ENCODE measurements around the gene RPL35A.

Gene RPL35A

GRCh38 chr3:197953881-197954280, 3.9 kb downstream of the RPL35A start:
- Histone ChIP-seq H3K27ac (ENCODE audit: low read depth, low read length) (no peak overlapping the region), H3K9me3 (ENCODE audit: control insufficient read depth, insufficient read depth, low read length) (no peaks in the 10 kb centered on the region), H3K4me2 (ENCODE audit: low read length) (peak overlapping the region; percentile 3), H3K79me2 (ENCODE audit: control insufficient read depth, low read length) (peaks cover 52% of the 10 kb centered on the region), H3K9me2 (replicated peaks; ENCODE audit: control insufficient read depth, low read length) (no peaks in the 10 kb centered on the region), H3K4me1 (ENCODE audit: control insufficient read depth, low read length) (peaks cover 46% of the 10 kb centered on the region), H3K4me3 (ENCODE audit: low read length) (no peak overlapping the region), H4K20me1 (ENCODE audit: control insufficient read depth, insufficient read depth, low read depth, low read length) (peaks cover 6% of the 10 kb centered on the region; the same call in 1 of the 2 replicates), H3F3A (ENCODE audit: control insufficient read depth, insufficient read depth) (peaks cover 75% of the 10 kb centered on the region), H3K27me3 (ENCODE audit: control insufficient read depth, low read length) (no peaks in the 10 kb centered on the region; the same call in 1 of the 2 replicates), H3K36me3 (ENCODE audit: control insufficient read depth, low read length) (peaks cover 82% of the 10 kb centered on the region)
- no peak for TF ChIP-seq EZH2phosphoT487 (IDR thresholded peaks at IDR 0.05; ENCODE audit: borderline replicate concordance, low read length)
- TF ChIP-seq CTCF (IDR thresholded peaks at IDR 0.05; ENCODE audit: low read depth, low read length, poor library complexity, severe bottlenecking), result no peak

- Histone ChIP-seq H3F3A (ENCODE audit: control insufficient read depth, insufficient read depth) (peaks cover 69% of the 10 kb centered on the region), H3K4me1 (ENCODE audit: control insufficient read depth, low read length) (peaks cover 52% of the 10 kb centered on the region), H3K9me2 (replicated peaks; ENCODE audit: control insufficient read depth, low read length) (no peaks in the 10 kb centered on the region), H3K36me3 (ENCODE audit: control insufficient read depth, low read length) (peaks cover 72% of the 10 kb centered on the region), H3K9me3 (ENCODE audit: control insufficient read depth, insufficient read depth, low read length) (no peaks in the 10 kb centered on the region), H3K79me2 (ENCODE audit: control insufficient read depth, low read length) (peaks cover 48% of the 10 kb centered on the region), H3K27ac (ENCODE audit: low read depth, low read length) (no peak overlapping the region; the same call in 1 of the 2 replicates), H4K20me1 (ENCODE audit: control insufficient read depth, insufficient read depth, low read depth, low read length) (0 out of 2 replicates have a peak, but pooled peaks cover 3% of the 10 kb centered on the region), H3K27me3 (ENCODE audit: control insufficient read depth, low read length) (no peaks in the 10 kb centered on the region), H3K4me2 (ENCODE audit: low read length) (no peak overlapping the region), H3K4me3 (ENCODE audit: low read length) (no peak overlapping the region)
- TF ChIP-seq EZH2phosphoT487 (IDR thresholded peaks at IDR 0.05; ENCODE audit: borderline replicate concordance, low read length), result no peak
- TF ChIP-seq CTCF (IDR thresholded peaks at IDR 0.05; ENCODE audit: low read depth, low read length, poor library complexity, severe bottlenecking), result no peak
These were observed 6.0 kb downstream of the RPL35A start for GRCh38 chr3:197955892-197956477.

- Histone ChIP-seq H3F3A (ENCODE audit: control insufficient read depth, insufficient read depth) (peaks cover 63% of the 10 kb centered on the region), H3K9me2 (replicated peaks; ENCODE audit: control insufficient read depth, low read length) (no peaks in the 10 kb centered on the region), H3K4me3 (ENCODE audit: low read length) (no peak overlapping the region), H3K4me1 (ENCODE audit: control insufficient read depth, low read length) (peaks cover 52% of the 10 kb centered on the region), H3K27ac (ENCODE audit: low read depth, low read length) (no peak overlapping the region), H3K79me2 (ENCODE audit: control insufficient read depth, low read length) (peaks cover 41% of the 10 kb centered on the region), H4K20me1 (ENCODE audit: control insufficient read depth, insufficient read depth, low read depth, low read length) (0 out of 2 replicates have a peak, but pooled peaks cover 3% of the 10 kb centered on the region), H3K4me2 (ENCODE audit: low read length) (no peak overlapping the region), H3K9me3 (ENCODE audit: control insufficient read depth, insufficient read depth, low read length) (no peaks in the 10 kb centered on the region), H3K36me3 (ENCODE audit: control insufficient read depth, low read length) (peaks cover 66% of the 10 kb centered on the region), H3K27me3 (ENCODE audit: control insufficient read depth, low read length) (no peaks in the 10 kb centered on the region)
- TF ChIP-seq CTCF (IDR thresholded peaks at IDR 0.05; ENCODE audit: low read depth, low read length, poor library complexity, severe bottlenecking) (no peak), EZH2phosphoT487 (IDR thresholded peaks at IDR 0.05; ENCODE audit: borderline replicate concordance, low read length) (no peak)
These were observed 6.6 kb downstream of the RPL35A start for GRCh38 chr3:197956626-197956988.

Data from DOHH2 (cell line).